Inflammatory macrophage treated with lipopolysaccharide for 4 hours (primary cell): ENCODE data around the gene MIPEP.
A peak's percentile ranks its signal among the peaks of the same experiment; 100 is the strongest.

Experiments
- DNase-seq: peaks from one replicate; pipeline ENCODE4 v3.0.0-alpha.2; 2020

Gene MIPEP

DNA sequence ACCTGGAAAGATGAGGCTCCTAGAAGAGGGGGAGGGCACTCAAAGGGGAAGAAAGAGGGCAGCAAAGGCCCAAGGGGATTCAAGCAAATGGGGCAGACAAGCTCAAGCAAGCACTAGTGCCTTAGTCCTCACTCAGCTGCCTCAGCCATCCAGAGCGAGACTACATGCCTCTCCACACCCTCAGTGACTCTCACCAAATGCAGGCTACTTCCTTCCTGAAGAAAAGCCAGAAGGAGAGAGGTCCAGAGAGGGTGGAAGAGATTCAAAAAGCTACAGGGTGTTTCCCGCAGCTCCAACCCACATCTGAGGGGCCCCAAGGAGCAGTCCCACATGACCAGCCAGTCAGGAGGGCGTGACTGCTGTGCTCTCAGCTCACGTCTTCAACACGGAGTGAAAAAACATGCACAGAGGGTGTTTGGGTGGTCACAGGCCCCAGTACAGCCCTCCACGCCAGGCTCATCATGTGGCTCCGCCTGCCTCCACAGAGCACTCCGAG is 40.5 kb downstream of the MIPEP start:
- DNase-seq = no peak

DNA sequence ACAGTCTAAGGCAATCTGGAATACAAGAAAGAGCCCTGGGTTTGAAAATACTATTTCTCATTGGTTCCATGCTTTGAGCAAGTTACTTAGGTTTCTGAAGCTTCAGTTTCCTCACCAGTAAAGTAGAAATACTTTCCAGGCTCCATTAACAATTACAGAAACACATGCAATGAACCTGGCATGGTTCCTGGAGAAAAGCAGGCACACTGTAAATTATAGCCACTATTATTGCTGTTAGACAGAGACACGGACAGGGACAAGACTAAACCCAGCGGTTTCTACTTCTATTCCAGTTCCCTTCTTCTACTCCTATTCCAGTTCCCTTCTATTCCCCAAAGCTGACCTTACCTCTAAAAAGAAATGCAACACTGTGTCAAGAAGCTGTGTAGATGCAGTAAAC is 41.2 kb downstream of the MIPEP start:
- no peak for DNase-seq

DNA sequence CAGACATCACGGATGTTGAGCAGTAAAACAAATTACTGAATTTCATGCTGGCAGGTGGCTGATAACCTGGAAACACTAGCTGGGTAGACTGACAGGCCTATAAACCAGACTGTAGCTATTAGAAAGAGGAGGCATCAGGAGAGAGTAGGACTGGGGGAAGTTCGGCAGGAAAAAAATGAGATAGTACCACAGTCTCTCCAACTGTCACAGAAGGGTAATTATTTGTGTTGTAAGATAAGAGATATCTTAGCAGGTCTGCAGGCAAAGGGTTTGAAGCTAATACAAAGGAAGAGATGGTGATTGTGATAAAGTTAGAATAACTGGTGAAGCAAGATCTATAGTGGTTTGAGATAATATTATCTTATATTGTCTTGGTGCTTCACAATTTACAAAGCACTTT is 41.7 kb downstream of the MIPEP start:
- DNase-seq = no peak

DNA sequence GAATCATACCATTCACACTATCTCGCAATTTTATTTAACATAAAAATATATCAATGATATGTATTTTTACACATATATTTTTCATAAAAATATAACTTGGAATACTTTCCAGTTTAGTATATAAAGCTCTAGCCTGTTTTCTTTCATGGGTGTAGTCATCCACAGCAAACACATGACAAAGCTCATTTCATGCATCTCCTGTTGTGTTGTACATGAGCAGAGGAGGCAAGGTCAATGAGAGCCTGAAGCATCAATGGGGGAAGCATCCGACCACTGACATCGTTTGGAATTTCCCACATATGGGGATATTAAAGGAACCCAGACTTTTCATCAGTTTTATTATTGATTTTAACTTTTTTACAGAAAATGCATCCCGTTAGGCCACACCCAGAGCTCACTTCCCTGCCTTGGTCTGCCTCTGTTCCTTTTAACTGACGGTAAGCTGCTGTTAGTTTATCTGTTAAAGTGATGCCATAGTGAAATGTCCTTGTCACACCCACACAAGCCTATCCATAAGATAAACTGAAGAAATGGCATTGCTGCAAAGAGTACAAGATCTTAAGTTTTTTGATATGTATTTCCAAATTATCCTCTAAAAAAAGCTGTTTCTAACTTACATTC is 44.0 kb downstream of the MIPEP start:
- no peak for DNase-seq

DNA sequence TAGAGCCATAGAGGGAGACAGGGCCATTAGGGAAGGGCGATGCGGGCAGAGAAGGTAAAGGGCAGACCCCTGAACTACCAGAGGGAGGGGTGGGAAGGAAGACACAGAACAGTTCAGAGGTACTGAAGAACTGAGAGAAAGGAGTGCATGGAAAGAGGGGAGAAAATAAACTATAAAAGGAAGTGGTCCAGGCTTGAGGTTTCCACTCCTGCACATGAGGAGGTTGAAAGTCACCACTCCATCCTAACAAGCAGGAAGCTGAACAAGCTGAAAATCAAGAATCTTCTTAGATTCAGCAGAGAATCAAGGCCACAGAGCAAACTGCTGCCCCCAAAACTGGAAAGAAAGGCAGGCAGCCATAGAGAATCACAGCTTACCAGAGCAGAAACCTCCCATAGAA is 45.1 kb downstream of the MIPEP start:
- no peak for DNase-seq

DNA sequence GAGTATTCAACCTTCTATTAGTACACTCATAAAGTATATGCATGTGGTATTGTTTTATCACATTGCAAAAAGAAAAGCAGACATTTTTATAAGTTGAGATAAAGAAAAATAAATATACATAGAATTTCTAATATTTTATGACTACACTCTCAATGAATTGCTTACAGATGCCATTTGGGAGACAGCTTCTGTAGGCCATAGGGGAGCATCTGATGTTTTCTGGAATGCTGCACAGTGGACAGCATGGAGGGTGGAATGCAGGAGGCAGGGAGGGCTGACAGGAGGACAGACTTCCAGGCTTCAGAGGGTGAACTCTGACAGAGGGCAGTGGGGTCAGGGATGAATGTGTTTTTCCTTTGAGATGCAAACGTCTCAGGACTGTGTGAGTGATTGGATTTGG is 45.8 kb downstream of the MIPEP start:
- DNase-seq = no peak

DNA sequence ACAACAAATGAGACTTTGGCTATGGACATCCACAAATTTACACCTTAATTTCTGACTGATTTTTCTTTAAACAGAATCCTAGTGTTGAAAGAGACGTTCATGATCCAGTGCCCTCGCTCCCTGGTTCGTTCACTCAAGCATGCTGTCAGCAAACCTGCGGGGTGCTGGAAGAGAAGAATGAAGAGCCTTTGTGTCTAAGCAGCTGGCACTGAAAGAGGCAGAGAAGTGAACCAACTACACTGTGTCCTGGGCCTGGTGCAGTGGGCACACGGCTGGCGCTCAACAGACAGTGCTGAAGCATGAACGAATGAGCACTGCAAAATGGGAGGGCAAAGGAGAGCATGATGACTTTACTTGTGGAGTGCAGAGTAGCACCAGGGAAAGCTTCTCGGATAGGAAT is 46.8 kb downstream of the MIPEP start:
- no peak for DNase-seq

DNA sequence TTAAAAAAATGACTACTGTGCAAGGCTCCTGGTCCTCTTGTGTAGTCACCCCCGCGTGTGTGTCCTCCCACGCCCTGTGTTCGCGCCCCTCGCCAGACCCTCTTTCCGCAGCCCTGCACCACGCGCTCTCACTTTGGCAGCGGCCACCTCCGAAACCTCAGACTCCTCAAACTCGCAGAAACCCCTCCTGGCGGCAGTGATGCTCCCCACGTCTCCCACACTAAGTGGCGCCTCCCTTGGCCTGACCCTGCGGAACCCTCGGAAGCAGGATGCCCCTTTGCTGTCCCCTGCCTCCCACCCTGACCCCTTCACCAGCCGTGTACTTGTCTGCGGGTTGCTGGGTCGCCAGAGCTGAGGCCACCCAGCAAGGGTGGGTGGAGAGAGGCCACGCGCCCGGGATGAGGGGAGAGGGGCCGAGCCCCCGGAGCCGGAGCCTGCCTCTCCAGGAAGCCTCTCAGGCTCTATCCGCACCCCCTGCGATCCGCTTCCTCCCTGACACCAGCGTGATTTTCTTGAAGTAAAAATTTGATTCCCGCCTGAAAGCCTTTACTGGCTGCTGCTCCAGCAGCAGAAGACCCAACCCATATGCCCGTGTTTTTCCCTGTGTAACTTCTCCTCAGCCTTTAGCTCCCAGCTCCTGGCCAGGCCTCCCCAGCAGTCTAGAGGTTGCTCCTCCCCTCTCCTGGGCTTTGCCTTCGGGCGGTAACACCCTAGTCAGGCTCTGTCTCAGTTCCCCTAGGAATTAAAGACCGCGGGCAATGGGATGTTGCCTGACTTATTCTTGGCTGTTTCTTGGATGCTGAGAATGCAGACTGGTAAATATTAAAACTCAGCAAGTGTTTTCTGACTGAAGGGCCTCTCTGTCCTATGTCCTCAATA is 55.2 kb downstream of the MIPEP start:
- DNase-seq = no peak

DNA sequence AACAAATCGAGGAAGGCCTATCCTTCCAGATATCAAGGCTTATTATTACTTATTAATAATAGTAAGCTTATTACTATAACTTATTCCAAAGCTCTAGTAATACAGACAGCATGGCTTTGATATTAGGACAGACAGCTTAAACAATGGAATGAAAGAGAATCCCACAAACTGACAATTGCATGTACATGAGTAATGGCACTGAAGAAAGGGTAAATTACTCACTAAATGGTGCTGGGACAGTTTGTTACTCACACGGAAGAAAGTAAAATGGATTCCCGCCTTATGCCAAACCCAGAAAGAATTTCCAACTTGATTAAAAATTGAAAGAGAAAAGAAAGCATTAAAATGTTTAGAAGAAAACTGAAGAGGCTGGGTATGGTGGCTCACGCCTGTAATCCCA is 60.3 kb downstream of the MIPEP start:
- no peak for DNase-seq

DNA sequence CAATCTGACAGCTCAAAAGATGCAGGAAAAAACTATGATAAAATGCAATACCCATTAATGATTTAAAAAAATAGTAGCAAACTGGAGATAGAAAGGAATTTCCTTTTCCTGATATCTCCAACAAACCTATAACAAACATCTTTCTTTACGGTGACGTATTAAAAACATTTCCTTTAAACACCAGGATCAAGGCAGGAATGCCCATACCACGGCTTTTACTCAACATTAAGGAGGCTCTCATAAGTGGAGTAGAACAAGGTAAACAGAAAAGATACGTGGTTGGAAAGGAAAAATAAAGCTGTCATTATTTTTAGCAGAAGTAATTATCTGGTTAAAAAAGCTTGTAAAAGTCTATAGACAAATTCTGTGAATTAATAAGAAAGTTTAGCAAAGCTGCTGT is 61.1 kb downstream of the MIPEP start:
- DNase-seq = no peak

DNA sequence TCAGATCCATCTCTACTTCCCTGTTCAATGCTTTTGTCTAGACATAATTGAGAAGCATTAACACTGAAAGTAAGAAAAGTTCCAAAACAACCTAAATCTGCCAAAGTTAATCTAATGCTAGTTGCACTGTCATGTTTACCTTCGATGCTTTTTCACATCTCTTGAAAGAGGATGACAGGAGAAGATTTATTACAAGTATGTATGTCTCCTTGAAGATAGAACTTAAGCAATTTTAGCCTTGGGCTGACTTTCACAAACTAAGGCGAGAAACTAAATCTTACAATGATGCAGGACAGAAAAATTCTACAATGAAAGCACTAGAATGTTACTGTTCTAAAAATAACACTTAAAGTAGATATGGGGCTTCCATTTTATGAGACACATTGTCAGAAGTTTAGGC is 64.0 kb downstream of the MIPEP start:
- DNase-seq = no peak

DNA sequence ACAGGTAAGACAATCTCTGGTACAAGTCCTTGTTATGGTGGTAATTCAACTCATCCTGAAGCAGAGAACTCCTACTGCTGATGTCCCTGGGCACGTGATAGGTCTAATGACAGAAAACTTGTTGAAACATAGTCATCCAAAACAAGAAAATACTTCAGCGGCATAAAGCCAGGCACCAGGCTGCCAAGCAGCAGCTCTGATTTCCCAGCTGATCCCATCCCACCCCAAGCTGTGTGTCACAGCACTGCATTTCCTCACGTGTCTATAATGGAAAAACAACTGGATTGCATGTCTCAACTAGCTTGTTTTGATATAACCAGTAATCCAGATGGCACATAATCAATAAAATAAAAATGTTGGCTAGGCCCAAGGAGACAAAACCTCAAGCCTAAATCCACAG is 64.8 kb downstream of the MIPEP start:
- no peak for DNase-seq

DNA sequence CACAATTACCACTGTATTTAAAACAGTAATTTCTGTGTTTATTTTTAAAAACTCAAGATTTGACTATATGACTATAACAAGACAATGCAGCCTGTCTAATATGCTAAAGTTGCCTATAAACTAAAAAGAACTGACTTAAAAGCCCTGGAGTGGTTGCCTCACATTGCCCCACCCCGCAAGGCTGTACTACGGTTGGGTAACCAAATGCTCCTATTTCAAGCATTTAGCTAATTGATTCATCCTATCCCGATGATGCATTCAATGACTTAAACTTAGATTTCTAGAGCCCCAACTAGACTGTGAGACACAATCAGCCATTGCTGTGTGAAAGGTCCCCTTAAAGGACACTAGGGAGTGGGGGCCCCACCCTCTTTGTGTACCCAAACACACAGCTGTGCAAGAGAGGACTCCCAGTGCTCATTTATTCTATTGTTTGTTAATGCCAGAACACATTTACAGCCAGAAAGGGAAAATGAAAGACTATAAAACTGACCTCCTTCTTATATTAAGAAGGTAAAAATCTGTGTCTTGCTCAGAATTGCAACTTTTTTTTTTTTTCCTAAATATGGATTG is 66.9 kb downstream of the MIPEP start:
- no peak for DNase-seq

DNA sequence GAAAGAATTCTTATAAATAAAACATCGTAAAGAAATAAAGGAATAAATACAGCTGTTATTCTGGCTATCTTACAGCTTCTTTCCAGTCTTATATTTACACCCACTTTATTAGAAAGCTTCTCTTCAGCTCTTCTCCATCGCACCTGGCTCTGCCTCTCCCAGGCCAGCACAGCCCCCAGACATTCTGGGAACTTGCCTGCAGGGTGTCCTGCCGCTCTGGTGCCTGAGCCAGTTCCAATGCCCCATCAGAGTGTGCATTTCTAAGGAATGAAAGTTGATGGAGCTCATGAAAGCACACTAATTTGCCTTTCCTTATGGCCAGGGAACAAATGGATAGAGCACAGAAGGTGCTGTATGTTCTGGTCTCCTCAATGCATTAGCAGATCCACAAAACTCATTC is 68.7 kb downstream of the MIPEP start:
- DNase-seq = no peak

DNA sequence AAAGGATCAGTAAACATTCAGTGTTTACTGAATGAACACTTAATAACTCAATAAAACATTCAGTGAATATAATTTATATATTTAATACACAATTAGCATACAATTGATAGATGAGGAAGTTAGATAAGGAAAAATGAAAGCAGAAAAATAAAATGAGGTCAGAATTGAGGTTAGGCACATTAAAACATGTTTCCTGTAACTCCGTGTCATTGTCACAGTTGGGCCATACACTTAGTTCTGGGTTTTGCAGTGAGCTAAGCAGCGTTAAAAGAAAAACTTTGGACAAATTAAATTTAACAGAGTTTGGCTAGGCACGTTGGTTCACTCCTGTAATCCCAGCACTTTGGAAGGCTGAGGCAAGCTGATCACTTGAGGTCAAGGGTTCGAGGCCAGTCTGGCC is 71.4 kb downstream of the MIPEP start:
- peak; percentile 5 for DNase-seq

DNA sequence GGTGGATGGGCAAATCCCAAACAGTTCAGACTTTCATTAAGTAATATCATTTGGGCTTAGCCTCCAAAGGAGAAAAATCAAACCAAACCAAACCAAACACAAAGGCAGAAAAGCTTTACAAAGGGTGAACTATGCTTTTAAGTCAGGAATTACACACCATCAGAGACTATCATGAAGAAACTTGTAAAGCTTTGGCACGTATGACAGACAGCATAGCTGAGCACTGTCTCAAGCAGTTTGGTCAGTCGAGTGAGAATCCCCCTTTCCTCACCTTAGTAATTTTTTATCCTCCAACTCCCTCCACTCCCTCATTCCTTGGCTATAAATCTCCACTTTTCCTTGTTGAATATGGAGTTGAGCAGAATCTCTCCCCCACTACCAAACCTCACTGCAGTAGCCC is 72.1 kb downstream of the MIPEP start:
- DNase-seq = no peak

DNA sequence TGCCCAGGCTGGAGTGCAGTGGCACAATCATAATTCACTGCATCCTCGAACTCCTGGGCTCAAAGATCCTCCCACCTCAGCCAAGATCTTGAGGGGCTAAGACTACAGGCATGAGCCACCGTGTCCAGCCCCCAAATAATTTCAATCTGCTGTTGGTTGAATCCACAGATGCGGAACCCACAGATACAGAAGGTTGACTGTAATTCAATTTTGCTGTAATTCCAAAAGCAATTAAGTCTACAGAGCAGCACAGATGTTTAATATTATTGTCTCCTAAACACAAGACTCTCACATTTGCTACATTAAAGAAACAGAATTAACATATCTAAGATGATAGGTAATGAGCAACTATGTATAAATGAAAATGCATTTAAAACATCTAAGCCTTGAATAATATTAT is 75.6 kb downstream of the MIPEP start:
- DNase-seq = no peak

DNA sequence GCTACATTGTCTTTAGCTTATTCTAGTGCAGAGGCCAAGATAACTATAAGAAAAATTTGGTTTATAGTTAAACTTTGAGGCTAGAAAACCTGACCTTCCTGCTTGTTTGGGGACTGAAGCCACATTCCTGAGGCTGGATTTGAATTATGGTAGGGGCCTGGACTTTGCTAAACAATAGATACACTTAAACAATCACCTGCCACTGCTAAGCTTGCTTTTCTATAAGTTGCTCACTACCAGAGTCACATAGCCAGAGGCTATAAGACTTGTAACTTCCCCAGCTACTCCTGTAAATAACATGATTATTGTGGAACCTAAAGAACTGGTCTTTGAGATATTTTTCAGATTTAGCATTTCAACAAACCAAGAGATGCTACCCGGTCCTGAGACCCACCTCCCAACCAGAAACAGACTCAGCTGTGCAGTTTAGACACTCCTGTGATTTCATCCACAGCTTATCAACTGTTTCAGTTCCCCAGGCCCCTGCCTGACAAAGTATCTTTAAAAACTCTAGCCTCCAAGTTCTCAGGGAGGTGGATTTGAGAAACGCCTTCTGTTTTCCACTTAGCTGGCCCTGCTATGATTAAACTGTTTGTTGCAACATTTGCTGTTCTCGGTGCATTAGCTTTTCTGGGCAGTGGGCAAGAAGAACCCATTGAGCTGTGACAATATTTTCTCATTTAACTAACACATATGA is 77.7 kb downstream of the MIPEP start:
- no peak for DNase-seq

DNA sequence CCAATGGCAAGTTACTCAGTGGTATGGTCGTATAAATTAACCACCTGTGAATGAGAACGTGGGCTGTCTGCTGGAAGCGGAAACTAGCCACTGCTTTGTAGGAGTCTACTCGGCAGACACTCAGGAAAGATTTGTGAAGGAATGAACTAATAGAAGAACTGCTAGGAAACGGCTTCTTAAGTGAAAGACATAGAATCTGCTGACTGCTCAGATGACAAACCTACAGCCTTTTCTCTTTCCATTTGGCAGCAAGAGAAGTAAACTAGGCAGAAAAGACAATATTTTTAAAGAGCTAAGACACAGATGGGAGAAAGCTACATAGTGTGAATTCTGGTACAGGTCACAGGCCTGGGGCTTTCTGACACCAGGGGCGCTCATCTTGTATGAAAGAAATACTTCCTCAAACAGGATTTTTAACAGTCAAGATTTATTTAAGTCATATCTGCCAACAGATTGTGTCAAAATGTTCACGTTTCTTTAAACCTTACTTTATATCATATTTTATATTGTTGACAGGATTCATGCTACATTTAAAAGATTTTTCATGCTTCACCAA is 78.4 kb downstream of the MIPEP start:
- no peak for DNase-seq

DNA sequence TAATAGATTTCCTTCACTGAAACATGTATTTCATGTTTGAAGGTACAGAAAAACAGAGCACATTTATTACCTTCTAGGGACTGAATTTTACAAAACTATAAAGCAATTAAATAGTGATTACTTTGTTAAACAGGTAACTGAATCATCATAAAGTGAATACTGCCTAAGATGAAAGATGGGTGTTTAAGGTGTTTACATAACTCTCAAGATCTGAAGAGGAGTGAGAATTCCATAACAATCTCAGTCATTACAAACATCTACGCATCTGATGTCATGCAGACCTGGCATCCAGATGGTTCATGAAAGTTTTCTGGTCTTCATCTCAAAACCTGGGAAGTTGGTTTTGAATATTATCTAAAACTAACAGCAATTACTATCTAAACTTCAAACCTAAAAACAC is 80.4 kb downstream of the MIPEP start:
- no peak for DNase-seq

DNA sequence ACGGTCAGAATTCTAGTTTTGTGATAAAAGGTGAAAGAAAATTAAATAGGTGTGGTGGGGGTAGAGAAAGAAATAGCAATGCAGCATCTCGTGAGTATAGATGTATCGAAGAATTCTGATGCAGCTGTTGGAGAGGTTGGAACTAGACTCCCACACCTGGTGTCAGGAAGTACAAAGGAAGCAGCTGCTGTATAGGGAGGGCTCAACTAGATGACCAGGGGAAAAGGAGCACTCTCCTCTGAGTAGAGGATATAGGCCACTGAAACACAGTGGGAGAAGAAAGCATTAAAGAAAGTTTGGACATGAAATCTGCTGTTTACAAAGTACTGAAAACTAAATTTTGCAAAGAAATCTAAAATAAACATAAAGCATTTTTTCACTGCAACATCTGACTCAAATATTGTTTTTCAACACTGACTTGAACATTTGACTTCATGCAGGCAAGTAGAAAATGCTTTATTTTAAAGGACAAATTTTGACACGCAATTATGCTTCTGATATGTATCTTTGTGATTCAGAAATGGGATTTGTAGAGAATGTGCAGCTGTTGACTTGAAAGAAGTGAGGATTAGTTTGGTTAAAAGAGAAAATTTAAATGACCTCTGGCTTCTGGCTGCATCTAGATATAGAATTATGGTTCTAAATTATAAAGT is 82.2 kb downstream of the MIPEP start:
- no peak for DNase-seq

DNA sequence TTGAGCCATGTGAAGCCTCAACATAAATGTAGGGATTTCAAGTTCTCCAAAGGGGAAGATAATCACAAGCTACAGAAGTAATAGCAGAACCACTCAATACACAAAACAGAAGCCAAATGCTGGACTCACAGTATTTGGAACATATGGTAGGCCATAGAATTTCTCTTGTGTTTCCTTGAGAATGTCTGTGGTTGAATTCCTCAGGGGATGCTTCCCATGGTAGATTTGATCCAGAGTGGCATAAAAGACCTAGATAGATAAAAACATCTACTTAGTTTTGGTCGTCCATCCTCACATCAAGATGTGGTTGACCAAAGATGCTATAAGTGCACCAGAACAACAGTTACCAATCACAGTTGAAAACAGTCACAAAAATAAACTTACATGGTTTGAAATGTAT is 83.4 kb downstream of the MIPEP start:
- DNase-seq = no peak

DNA sequence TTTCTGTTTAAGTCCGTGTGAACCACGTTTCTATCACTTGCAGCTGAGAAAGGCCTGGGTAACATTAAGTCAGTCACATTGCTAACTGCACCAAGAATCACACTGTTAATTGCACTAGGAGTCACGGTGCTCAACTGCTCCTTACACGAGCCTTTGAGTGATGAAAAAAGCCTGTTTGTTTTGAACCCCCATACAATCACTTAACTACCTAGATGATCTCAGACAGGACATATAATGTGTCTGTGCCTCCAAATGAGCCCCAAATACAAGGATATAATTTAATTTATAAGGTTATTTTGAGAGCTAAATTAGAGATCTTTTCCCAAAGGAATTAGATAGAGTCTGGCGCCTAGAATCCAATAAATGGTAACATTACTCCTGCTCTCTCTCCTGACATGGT is 84.1 kb downstream of the MIPEP start:
- no peak for DNase-seq
